DMS153 (cell line): Measurements from ENCODE around the gene STXBP3.
"Not testable (repeated sequence)": the region's sequence is repeated elsewhere in the genome, so short reads cannot be mapped to it uniquely, and the experiment has no call there.

Experiments
- DNase-seq: peaks from one replicate; lab custom pipeline; 2025; lab: John Stamatoyannopoulos, UW

STXBP3 gene

DNA sequence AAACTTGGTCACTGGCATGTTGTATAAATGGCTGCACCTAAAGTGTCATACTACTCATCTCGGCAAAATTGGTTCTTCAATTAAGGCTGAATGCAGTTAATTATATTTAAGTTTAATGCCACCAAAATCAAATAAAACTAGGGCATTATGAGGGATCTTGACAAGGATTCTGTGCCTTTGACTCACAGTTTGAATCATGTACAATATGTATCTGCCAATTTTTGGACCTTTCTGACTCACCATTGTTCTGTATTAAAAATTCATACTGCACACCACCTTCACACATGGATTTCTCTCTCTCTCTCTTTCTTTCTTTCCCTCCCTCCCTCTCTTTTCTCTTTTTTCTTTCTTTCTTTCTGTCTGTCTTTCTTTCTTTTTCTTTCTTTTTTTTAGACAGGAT, 14.1 kb upstream of the STXBP3 start:
- no peak for DNase-seq

DNA sequence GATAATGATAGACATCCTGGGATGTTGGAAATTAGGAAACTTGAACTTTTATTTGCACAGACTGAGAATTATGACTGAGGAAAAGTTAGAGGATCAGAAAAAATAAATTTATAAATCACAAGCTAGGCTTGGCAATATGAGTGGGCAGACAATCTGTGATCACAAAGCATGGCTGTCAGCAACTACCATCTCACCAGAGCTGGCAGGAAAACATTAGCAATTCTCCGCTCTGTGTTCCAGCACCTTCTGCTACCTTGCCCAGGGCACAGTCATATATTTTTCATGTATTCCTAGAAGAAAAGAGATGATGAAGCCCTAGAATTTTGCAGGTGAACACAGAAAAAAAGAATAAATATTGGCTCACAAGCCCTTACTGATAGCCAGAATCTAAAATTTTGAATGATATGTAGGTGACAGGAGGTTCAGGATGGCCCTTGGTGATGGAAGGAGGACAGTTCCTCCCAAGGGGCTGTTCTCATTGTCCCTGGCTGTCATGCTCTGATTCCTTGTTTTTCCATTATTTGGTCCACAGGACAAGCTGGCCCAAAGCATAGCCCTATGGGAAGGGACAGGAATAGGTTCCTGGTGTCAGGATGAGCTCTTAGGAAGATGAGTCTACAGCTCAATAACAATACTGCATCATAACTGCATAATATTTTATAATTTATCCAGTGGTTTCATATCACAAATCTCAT, 12.2 kb upstream of the STXBP3 start:
- no peak for DNase-seq

DNA sequence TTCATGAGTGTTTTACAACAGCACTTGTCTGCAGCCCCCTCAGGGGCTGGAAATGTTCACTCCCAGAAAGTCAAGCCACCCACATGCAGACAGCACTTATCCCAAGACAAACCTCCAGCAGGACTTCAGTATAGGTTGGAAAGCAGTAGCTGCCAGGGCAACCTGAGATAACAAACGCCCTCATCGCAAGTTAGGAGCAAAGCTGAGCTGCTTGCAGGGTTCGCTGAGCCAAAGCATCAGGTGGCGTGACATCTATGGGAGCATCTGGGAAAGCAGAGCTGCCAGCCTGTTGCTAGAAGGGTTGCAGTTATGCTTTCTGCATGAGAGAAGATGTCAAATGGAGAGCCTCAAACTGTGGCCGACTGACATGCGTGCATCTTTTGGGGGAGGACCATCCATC, 4.2 kb upstream of the STXBP3 start:
- no peak for DNase-seq

DNA sequence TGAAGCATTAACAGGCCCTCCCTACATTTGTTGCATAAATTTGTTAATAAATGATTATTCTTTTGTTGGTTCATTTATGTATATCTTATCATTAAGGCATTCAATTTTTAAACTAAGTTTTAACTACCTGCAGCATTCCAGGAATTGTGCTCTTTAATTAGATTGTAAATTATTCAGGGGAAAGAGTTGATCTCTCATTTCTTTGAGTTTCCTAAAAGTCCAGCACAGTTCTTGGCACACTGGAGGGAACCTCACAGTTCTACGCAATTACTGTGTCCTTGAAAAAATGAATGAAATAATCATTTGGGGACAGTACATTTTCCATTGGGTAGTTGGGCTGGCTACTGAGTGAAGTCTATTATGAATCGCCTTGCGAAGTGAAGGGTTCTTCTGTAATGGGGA, 493 bp upstream of the STXBP3 start:
- DNase-seq: no peak

DNA sequence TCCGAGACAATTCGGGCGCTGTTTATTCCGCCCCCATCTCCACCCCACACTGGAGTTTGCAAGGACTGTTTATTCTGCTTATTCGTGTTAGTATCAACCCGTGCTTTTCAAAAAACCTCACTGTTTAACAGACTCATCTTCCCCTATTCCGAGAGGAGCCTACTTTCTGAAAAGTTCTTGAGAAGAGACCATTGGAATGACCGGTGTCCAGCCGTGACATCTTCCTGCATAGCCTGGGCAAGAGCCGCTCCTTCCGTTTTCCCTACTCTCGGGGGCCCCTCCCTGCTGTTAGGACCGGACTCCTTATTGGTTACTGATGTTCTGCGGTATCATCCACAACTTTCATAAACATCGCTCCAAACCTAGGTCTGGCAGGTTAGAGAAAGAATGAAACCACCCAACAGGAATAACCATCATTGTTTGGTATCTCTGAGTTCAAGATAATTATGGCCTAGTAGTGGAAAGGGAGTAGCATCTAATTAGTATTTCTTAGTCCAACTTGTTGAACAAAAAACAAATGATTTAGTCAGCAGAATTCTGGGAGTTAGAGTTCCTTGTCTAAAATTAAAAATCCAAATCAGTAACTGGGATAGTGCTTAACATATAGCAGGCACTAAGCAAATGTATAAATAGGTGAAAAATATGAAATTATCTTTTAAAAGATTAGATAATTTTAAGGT, 837 bp downstream of the STXBP3 start:
- peak; percentile 53 for DNase-seq

DNA sequence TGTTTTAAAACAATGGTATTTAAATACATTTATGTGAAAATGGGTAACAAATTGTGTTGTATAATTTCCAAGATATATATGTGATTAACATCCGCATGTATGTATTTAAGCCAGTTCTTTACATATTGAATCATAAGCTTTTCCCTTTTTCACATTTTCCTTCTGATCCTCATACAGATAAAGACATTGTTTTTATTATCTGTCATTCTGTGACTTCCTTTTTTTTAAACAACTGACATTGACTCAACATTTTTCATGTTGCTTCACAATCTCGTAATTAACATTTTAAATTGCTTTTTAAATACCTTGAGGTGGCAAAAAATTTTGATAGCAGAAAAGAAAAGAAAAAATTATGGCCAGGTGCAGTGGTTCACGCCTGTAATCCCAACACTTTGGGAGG, 1.4 kb downstream of the STXBP3 start:
- DNase-seq: no peak

DNA sequence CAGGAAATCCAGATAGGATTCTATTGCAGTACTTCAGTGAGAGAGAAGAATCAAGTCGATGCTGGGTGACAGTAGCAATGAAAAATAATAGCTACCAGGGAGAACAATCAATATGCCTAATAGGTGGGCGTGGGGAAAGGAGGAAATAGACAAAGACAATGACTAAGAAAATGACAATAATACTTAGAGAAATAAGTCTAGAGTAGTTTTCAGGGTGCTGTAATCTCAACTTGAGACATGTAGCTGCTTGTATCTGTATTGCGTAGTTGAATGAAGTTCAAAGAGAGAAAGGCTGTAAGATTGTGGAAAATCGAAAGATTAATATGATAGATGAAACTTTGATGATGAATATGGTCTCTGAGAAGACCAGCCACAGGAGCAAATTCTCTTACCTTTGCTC, 2.6 kb downstream of the STXBP3 start:
- no peak for DNase-seq

DNA sequence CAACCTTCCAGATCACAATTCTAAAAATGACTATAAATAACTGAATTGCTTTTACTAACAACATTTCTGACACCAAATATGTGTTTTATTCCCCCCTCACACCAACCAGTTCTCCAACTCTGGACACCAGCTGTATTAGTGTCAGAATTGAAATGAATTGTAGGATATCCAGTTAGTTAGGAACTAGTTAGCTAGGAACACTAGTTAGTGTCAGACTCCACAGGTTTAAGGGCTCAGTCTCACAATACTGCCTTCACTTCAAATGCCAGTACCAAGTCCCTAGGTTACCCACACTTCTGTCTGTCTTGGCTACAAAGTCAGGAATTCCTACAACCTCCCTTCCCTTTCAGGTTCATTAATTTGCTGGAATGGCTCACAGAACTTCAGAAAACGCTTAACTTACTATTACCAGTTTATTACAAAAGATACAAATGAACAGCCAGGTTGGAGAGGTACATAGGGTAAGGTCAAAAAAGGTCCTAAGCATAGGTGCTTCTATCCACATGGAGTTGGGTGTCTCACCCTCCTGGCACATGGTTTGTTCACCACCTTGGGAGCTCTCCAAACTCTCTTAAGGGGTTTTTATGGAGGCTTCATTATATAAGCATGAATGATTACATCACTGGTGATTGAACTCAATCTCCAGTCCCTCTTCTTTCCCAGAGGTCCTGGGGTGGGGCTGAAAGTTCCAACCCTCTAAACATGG, 4.2 kb downstream of the STXBP3 start:
- no peak for DNase-seq

DNA sequence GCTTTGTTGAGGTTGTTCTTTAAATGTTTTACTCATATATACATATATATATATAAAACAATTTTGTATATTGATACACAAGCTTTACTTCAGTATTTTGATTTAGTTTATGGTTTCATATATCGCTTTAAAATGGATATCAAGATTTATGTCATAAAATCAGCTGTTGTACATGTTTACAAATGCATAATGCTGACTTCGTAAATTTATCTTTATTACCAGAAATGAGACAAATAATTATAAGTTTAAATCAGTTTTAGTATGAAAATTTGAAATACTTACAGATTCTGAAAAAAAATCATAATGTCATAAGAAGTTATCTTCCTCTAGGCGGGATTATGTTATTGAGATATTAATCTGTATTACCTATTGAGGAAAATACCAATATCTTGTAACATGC, 6.9 kb downstream of the STXBP3 start:
- DNase-seq: no peak

DNA sequence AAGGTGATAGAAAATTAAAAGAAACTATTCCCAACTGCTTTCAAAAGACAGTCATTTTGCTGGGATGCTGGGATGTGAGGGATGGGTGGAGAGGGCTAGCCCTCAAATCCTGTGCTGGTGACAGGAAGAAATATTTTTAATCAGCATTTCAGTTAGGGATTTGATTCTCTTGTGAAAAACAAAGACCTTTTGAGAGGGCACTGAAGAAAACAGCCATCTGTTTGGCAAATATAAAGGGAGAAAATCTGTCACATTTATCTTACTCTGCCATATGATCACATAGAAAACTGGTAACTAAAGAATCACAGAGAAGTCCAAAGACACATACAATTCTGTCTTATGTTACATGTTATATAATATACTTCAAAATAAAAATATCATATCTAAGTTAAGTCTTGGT, 12.3 kb downstream of the STXBP3 start:
- no peak for DNase-seq

DNA sequence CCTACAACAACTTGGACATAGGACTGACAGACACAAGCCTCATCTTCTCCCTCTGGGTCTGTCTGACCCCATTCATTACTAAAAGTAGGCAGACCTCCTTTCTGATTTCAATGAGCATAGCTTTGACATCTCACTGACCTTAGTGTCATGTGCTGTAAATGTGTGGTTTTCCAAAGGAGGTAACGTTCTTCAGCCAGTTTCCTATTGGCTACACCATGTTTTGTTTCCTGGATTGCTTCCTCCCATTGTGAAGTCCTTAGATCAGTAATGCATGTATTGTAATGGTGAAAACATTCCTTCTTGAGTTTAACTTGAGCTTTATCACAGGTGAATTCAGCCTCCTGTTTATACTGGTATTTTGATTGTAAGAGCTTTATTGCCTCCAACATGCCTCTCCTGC, 20.6 kb downstream of the STXBP3 start:
- DNase-seq: no peak

DNA sequence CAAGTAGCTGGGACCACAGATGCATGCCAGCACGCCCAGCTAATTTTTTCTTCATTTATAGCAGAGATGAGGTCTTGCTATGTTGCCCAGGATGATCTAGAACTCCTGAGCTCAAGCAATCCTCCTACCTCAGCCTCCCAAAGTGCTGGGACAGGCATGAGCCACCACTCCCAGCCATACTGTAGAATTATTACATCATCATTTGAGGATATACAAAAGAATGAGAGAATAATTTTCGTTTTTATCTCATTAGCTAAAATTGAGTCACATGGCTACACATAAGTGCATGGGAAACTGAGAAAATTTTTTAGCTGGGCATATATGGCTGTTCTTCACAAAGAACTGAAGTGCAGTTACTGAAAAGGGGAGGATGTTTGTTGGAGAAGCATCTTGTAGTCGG, 21.2 kb downstream of the STXBP3 start:
- DNase-seq: no peak

DNA sequence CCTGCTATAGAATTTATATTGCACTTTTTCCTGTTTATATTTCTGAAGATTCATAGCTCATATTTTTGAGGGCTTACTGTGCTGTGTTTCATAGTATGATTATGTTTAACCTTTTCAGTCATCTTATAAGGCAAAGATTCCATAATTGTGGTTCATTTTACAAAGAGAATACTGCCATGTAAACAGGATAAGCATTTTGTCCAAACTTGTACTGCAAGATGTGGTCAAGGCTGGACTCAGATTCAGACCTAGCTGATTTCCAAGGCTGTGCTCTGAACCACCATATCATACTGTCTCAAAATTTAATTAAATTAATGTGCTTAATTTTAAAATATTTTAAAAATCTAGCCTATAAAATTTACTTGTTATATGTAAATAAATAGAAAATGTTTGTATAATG, 31.4 kb downstream of the STXBP3 start:
- no peak for DNase-seq

DNA sequence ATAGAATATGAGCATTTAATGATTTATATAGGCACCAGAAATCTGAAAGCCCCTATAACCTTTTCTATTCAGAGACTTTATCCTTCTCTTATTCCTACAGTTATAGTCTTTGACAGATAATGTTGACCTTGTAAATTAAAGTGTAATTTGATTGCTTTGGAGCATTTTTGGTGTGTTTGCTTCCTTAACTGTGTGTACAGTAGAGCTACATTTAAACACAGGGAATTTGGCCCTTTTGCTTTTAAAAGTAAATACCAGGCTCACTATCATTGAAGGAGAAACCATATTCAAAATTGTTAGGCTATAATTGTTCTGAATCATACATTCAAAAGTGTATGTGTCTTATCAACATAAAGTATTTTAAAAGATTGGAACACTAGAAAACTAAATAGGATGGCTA, 33.0 kb downstream of the STXBP3 start:
- DNase-seq: no peak

DNA sequence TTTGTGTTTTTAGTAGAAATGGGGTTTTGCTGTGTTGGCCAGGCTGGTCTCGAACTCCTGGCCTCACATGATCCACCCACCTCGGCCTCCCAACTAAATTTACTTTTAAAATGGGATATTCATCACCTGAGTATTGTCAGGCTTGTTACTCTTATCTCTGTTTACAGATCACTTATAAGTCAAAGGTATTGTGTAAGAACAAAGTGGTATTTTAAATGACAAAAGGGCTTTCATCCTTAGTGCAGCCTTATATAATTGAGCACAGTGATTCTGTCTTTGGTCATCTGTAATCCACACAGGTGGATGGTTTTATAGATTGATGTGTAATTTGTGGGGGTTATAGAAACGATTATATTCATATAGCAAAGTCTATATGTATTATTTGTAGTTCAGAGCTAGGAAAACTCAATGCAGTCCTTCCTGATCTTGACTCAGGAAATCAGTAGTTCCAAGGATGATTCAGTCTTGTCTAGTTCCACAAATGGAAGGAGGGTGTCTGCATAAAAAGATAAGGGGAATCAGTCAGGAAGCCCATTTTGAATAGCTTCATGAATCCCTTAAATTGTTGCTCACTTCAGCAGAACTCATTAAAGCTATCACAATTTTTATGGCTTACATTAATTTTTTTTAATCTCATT, 34.6 kb downstream of the STXBP3 start:
- peak; percentile 14 for DNase-seq

DNA sequence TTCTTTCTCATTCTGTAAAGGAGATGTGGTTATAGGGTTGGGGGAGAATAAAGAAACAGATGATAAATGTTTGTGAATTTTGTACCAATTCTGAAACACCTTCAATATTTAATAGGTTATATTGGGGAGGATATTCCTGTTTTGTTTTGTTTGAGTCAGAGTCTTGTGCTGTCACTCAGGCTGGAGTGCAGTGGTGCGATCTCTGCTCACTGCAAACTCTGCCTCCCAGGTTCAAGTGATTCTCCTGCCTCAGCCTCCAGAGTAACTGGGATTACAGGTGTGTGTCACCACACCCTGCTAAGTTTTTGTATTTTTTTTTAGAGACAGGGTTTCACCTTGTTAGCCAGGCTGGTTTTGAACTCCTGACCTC, 35.1 kb downstream of the STXBP3 start:
- DNase-seq: not testable (repeated sequence)

DNA sequence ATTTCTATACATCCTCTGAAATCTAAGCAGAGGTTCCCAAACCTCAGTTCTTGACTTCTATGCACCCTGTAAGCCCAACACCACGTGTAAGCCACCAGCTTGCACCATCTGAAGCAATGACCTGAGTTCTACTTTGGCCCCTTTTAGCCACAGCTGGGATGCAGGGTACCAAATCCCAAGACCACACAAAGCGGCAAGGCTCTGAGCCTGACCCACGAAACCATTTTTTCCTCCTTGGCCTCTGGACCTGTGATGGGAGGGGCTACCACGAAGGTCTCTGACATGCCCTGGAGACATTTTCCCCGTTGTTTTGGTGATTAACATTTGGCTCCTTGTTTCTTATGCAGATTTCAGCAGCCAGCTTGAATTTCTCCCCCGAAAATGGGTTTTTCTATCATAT, 38.8 kb downstream of the STXBP3 start:
- no peak for DNase-seq

DNA sequence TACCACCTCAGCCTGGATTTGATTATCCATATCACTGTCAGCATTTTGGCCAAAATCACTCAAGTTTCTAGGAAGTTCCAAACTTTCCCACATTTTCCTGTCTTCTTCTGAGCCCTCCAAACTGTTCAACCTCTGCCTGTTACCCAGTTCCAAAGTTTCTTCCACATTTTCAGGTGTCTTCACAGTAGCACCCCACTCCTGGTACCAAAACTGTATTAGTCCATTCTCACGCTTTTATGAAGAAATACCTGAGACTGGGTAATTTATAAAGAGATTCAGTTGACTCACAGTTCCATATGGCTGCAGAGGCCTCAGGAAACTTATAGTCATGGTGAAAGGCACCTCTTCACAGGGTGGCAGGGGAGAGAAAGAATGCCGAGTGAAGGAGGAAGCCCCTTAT, 39.4 kb downstream of the STXBP3 start:
- no peak for DNase-seq

DNA sequence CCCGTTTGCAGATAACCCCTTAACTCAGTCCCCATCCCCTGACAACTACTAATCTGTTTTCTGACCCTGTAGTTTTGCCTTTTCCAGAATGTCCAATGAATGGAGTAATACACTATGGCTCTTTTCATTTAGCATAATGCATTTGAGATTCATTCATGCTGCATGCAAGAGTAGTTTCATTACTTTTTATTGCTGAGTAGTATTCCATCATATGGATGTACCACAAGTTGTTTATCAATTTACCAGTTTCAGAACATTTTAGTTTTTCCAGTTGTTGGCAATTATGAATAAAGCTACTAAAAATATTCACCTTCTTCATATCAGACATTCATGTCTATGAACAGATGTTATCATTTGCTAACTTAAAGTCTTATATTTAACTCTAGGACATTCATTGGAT, 45.3 kb downstream of the STXBP3 start:
- no peak for DNase-seq

DNA sequence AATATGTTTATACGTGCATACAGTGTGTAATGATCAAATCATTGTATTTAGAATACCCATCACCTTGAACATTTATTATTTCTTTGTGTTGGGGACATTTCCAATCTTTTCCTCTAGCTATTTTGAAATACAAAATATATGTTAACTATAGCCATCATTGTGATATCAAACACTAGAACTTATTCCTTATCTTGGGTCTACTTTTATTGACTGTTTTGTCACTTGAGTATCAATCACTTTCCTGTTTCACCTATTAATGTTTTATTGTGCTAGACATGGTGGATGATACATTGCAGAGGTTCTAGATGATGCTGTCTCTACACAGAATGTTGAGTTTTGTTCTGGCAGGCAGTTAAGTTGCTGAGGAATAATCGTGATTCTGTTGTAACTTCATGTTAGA, 45.9 kb downstream of the STXBP3 start:
- DNase-seq: no peak

DNA sequence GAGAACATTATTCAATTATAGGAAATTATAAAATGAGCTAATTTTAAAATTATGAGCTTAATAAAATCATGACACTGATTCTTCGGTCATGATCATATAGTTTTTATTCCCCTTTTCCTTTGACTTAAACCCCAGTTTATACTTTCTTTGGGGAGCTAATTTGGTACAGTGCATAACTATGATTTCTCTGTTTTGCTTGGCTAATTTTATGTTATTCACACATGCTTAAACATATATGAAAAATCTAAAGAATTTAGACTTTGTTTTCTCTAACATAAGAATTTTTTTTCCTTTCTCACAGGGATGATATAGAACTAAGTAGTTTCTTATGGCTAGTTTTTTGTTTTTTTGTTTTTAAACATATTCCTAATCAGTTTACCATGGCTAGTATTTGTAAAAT, 52.5 kb downstream of the STXBP3 start:
- no peak for DNase-seq

DNA sequence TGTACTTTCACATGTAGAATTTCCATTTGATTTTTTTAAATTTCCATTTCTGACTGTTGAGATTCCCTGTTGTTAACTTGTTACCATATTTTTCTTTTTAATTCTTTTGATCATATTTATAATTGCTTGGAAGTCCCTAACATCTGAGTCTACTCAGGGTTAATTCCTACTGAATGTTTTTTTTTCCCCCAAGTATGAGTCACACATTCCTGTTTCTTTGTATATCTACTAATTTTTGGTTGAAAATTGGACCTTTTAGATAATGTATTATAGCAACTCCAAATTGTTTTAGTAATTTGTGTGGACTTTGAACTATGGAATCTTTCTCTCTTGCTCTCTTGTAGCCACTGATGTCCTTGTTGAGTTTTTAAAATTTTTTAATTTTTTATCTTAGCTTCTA, 54.6 kb downstream of the STXBP3 start:
- no peak for DNase-seq

DNA sequence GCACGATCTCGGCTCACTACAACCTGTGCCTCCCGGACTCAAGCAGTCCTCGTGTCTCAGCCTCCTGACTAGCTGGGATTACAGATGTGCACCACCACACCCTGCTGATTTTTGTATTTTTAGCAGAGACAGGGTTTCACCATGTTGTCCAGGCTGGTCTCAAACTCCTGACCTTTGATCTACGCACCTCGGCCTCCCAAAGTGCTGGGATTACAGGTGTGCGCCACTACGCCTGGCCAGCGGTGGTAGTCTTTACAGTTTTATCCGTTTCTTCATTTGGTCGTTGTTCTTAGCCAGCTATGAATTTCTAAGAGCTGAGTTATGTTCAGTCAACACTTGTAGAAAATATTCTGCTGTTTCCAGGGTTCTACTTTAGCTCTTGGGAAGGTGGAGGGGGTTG, 57.1 kb downstream of the STXBP3 start:
- DNase-seq: no peak
